ENCODE data around the gene LY6G5C.

Gene LY6G5C

DNA sequence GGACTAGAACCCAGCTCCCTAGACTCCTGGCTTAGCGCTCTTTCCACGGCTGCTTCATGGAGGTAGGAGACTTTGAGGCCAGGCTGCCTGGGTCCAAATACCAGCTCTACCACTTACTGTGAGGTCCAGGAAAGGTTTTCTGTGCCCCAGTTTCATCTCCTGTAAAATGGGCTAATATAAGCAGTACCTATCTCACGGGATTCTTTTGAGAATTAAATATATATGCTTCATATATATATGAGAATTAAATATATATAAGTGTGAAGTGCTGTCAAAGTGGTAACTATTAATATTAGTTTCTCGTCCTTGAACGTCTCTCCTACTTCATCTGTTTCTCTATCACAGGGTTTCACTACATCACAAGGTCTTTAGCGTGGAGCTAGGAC, 10.2 kb upstream of the LY6G5C start:
- no peak for DNase-seq

GRCh38 chr6:31690231-31691077, 9.6 kb upstream of the LY6G5C start:
- DNase-seq: peak; percentile 79

- DNase-seq: peak; percentile 29
Observed at GRCh38 chr6:31689249-31690110, 8.6 kb upstream of the LY6G5C start.

DNA sequence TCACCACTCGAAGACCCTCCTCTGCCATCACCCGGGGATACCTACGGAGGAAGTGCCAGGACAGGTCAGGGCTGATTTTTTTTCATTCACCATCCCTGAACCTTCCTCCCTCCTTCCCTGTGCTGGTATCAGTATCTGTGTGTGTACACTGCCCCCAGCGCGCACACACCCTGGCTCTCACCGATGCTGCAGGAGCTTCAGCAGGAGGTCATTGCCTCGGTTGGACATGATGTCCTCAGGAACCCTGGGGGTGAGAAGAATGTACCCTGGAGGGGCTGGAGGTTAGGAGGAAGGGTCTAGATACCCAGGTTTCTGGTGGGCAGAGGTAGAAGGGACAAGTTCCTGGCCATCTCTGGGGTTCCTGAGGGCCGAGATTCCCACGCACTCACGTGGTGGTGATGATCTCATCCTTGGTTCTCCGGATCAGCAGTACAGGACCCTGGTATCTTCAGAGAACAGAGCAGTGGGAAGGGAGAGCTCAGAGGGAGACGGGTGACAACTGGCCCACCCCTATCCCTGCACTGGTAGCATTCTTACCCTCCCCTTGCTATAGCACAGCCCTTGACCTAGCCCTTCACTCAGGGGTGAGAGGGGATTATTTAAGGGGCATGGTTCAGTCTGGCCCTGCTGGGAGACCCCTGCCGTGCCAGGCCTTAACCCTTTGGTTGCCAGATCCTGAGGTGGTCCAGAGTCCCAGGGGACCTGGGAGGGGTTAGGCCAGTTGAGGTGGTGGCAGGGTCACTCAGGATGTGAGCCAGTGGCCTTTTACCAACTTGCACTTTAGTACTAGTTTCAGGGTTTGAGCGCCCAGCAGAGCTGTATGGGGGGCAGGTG, 7.2 kb upstream of the LY6G5C start:
- no peak for DNase-seq

DNA sequence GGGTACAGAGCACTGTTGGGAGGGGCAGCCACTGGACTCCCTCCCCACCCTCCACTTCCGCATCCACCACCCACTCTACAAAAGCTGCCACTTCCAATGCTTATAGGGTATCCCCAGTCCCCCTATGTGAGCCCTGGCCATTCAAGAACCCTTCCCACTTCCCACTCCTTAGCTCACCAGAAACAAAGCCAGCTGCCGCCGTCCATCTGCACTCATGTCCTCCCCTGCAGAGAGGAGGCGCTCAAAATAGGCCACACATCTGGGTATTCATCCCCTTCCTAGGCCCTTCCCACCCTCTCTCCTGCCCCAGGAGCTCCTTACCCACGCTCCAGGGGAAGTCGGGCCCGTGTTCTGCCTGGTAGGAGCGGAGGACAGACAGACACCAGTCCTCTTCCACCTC, 6.5 kb upstream of the LY6G5C start:
- DNase-seq: no peak

GRCh38 chr6:31686483-31686882, 5.6 kb upstream of the LY6G5C start:
- DNase-seq: peak; percentile 83

- DNase-seq: no peak
Observed at GRCh38 chr6:31683591-31683990, 2.7 kb upstream of the LY6G5C start.

GRCh38 chr6:31681135-31681671, 336 bp upstream of the LY6G5C start:
- peak; percentile 73 for DNase-seq

- no peak for DNase-seq
Observed at GRCh38 chr6:31677955-31678354, 2.9 kb downstream of the LY6G5C start.

DNA sequence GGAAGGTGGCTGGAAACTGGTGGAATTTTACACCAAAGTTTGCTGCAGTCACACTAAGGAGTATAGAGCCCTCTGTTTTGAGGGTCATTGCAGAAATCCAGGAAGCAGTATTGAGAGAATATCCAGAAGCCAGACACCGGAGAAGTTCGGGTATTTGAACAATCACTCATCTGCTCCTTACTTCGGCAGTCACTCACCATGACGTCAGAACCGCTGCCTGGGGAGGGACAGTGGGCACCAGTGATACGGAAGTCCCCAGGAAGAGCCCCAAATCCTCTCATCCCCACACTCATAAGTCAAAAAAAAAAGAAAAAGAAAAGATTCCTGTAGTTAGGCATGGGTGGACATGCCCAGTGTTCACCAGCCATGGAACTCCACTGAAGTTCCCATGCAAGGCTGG, 4.0 kb downstream of the LY6G5C start:
- no peak for DNase-seq

DNA sequence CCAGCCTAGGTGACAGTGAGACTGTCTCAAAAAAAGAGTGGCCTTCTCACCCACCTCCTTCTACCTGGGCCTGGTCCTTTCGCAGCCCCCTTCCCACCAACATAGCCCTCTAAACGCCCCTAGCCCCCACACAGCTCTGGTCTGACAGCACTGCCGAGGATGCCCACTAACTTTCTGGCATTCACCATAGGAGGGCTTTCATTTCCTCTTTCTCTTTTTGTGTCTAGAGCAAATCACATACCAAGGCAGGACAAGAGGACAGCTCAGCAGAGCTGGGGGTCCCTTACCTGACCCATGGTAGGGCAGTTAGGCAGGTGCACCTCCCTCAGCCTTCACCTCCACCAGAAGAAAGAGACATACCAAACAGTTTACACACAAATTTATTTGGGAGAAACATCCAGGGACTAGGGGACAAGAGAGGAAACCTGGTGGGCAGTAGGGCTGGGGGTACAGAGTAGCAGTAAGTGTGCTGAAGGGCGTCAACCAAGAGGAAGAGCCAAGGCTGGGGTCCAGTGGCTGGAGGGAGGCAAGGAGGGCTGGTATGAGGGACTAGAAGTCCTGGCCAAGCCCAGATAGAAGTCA, 4.5 kb downstream of the LY6G5C start:
- no peak for DNase-seq

DNA sequence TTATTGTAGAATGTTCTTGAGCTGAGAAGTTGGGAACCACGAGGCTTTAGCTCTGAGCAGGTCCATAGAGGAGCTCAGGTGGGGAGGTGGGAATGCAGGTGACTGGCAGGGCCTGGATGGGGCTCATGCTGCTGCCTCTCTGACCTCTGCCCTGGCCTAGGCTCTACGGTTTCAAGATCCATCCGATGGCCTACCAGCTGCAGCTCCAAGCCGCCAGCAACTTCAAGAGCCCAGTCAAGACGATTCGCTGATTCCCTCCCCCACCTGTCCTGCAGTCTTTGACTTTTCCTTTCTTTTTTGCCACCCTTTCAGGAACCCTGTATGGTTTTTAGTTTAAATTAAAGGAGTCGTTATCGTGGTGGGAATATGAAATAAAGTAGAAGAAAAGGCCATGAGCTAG, 11.2 kb downstream of the LY6G5C start, which contains the start of gene LY6G5B:
Gene LY6G5B (plus strand): TSS at position 301 of the 400 bp plus-strand sequence. CDS start 975 bp downstream, outside the sequence.
- DNase-seq: no peak

DNA sequence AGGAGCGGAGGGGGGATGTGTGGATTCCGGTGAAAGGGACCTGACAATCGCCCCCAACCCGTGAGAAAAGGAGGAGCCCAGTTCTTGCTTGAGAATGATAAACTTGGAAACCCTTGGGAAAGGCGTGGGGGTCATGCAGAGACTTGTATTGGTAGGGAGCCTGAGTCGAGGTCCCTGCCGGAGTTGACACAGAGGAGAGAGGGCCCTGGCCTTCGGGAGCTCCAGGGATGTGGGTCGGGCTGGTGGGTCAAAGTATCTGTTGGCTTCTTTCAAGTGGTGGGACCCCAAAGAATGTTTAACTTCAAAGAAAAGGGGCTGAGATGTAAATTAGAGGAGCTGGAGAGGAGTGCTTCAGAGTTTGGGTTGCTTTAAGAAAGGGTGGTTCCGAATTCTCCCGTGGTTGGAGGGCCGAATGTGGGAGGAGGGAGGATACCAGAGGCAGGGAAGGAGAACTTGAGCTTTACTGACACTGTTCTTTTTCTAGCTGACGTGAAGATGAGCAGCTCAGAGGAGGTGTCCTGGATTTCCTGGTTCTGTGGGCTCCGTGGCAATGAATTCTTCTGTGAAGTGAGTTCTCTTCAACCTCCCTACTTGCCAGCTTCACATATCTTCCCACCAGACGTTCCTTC, 14.4 kb downstream of the LY6G5C start:
- peak; percentile 42 for DNase-seq

DNA sequence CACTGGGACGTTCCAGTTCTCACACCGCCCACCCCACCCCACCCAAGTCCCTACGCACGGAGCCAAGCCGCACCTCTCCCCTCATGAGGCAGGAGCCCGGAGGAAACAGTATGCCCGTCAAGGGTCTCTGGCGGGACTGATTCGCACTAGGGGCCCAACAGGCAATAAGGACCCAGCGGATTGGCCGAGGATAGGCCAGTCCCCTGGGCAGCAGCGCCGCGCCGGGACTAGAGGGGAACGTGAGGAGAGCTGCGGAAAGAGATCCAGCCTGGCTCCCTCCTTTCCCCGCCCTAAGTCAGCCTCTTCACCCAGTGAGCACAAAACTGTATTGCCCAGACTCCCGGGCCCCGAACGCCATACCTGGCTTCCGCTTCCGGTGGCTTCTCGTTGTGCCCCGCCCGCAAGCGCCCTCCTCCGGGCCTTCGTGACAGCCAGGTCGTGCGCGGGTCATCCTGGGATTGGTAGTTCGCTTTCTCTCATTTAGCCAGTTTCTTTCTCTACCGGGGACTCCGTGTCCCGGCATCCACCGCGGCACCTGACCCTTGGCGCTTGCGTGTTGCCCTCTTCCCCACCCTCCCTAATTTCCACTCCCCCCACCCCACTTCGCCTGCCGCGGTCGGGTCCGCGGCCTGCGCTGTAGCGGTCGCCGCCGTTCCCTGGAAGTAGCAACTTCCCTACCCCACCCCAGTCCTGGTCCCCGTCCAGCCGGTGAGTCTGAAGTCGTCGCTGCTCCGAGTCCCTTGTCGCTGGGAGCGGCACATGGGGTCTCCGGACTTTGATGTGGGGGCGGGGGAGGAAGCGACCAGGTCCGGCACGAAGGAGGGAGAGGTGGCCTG, 15.1 kb downstream of the LY6G5C start, which contains the start of gene CSNK2B:
Gene CSNK2B (plus strand): TSS at position 580 of the 836 bp plus-strand sequence. CDS start 752 bp downstream, outside the sequence.
- DNase-seq: peak; percentile 99

- peak; percentile 99 for DNase-seq
Observed at GRCh38 chr6:31664790-31665500, 15.9 kb downstream of the LY6G5C start, which contains the start of gene GPANK1. TSS of gene GPANK1 (minus strand) at chr6:31664997. CDS start at chr6:31664478, 519 bp downstream.

GRCh38 chr6:31663961-31664789, 16.7 kb downstream of the LY6G5C start:
- DNase-seq: no peak

- DNase-seq: no peak
Observed at GRCh38 chr6:31663126-31663960, 17.5 kb downstream of the LY6G5C start.
